Stimulated activated CD8-positive, alpha-beta memory T cell treated with anti-CD3 and anti-CD28 coated beads, Interleukin-7, amount 100 ng/mL, for 24 hours (primary cell): ENCODE measurements around the gene TSPEAR.

Source experiments
- DNase-seq: peaks from one replicate; pipeline ENCODE4 v3.0.0-alpha.2; 2020; ENCODE audit warnings: low read depth

TSPEAR gene

DNA sequence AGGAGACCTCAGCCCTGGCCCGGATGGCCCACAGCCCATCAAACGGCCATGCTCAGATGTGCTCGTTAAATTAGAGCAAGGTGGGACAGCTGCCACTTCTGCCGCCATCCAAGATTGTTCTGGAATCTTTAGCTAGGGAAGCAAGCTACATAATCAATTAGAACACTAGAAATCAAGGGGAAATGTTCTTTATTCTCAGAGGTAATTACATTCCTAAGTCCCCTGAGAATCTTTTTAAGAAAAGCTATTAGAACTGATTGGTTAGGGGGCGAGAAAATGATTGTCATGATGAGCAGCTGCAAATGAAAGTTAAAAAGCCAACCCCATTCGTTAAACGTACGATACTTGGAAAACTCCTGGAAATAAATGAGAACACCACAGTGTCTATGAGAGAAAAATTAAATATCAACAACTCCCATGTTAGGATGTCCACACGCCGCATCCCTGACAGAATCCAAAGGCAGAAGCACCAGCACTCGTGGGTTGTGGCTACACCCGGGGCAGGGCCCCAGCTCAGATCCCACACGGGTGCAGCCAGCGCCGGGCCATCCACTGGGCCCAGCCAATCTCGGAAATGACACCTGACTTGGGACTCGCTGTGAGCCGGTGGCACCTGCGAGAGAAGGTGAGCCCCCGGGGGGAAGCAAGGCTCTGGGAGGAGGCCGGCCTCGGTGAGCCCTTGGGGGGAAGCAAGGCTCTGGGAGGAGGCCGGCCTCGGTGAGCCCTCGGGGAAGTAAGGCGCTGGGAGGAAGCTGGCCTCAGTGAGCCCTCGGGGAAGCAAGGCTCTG is 209.0 kb downstream of the TSPEAR start:
- DNase-seq: no peak

DNA sequence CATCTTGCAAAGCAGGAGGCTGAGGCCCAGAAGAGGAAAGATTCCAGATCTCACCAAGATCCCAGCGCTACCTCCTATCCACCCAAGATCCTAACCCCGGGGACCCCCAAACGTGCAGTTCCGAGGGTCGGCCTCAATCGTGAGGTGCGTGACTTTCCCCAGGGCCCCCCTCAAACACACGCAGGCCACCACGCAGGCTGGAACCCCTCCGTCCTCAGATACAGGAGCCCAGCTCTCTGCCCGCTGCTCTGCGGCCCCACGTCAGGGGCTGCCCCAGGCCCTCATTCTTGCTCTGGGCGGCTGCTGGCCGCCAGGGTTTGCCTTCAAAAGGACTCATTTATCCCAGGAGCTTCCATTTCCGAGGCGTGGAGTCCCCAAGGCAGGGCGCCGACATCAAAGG is 211.3 kb downstream of the TSPEAR start:
- no peak for DNase-seq

DNA sequence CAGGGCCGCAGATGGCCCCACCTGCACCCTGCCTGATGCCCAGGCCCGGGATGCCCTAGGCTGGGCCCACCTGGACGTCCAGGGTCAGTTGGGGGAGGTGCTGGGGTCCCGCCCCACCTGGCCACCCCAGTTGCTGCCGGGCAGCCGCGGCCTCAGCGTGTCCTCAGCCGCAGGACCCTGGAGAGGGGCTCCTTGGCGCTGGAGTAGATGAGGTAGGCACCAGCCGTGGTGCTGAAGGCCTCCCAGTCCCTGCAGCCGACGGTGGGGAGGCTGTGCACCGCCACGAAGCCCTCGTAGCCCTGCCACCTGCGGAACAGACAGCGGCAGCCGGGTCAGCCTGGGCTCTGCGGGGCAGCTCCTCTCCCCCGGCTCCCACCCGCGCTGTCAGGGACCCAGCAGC is 211.7 kb downstream of the TSPEAR start:
- no peak for DNase-seq

DNA sequence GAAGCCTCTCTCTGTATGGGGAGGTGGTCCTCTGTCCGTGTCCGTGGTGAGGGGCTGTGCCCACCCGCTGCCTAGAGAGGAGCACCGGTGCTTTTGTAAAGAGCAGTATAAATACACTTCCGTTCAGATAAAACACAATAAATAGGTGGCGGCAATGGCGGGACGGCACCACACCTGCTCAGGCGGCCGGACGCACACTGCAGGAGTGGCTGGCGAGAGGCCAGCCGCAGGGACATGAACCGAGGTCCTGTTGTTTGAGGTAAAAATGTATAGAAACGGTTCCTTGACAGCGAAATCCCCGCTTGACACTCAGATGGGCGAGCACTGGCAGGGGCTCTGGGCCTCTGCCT is 212.2 kb downstream of the TSPEAR start:
- no peak for DNase-seq

DNA sequence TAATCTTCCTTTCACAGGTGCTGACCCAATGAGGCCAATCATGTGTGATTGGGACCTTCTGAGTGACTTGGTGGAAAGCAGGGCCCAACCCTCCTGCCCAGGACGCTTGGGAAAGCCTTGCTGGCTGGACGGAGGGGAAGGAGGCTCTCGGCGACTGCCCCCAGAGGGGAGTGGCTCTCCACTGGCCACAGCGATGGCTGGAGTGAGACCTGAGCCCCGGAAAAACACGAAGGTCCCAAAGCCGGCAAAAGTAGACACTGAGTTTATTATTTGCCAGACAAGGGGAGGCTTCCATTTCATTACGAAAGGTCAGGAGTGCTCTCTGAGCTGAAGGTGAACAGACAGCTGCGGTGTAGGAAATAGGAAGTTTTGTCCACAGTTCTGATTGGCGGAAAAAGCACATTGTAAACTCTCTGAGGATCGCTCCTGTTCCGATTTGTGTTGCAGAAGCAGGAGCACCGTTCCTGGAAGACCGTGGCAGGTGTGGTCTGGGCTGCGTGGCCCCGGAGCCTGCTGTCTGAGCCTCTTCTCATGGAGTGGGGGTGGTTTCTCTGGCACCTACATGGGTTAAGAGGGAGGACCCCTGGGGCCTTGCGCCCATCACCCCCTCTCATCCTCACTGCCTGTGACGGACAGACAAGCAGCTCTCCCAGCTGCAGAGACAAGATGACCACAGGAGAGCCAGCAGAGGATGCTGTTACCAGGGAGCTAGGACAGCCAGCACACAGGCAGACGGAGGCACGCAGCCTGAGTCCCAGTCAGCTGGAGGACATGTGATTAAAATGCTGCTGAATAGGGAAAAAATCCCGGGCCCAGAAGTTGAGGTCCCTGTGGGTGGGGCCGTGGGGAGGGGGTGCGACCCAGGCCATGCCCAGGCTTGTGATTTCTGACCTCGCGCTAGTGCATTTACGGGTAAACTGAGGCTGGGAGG is 212.8 kb downstream of the TSPEAR start:
- DNase-seq: no peak

DNA sequence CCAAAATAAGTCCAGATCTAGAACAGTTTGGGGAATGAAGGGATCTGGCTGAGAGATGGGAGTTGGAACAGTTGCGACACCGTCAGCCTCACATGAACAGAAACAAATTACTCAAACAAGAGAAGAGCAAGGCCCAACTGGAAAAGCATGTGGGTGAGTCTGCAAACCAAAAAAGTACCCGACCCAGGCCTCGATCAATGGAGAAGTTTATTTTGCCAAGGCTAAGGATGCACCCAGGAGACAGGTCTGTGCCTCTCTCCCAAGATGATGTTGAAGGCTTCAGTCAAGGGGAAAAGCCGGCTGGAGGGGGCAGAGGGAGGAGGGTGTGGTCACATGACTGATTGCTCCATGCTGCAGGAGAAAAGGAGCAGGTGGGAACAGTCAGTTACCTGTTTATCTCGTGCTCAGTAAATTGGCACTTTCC is 213.7 kb downstream of the TSPEAR start:
- DNase-seq: no peak

DNA sequence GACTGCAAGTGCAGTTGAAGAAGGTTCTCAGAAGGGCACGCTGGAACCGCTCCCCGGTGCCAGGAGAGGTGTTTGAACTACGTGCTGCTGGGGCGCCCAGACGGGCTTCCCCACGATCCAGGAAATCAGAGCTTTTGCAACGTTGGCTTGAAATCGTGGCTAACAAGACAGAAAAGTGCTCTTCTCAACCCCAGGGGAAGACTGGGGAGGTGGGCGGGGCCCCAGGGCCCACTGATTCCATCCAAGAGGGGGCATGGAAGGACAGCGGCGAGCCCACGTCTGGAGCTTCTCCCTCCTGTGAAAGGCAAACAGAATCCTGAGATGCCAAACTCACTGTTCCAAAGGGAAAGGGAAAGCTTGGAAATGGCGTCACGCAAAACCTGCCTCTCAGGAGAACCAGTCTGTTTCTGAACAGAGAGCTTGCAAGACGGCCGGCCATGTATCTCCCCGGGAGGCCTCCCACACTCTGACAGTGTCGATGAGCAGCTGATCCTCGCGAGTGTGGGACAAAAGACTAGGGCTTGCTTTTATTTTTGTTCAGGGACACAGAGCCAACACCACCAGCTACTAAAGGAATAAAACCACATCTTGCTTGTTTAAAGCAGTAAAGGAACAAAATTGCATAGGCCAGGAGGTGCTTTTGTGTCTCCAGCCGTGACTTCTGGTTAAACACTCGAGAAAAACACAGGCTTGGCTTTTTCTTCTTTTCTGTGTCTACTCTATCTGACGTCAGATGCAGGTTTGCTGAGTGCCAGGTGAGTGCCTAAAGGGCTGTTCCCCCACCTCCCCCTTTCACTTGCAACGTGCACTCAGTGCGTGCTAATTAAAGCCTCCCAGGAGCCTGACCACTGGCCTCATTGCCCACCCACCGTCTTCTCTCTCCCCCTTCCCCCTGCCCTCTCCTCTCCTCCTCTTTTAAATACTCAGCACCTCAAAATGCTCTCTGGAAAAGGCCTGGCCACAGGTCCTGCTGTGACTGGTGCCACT is 214.5 kb downstream of the TSPEAR start:
- DNase-seq: no peak

DNA sequence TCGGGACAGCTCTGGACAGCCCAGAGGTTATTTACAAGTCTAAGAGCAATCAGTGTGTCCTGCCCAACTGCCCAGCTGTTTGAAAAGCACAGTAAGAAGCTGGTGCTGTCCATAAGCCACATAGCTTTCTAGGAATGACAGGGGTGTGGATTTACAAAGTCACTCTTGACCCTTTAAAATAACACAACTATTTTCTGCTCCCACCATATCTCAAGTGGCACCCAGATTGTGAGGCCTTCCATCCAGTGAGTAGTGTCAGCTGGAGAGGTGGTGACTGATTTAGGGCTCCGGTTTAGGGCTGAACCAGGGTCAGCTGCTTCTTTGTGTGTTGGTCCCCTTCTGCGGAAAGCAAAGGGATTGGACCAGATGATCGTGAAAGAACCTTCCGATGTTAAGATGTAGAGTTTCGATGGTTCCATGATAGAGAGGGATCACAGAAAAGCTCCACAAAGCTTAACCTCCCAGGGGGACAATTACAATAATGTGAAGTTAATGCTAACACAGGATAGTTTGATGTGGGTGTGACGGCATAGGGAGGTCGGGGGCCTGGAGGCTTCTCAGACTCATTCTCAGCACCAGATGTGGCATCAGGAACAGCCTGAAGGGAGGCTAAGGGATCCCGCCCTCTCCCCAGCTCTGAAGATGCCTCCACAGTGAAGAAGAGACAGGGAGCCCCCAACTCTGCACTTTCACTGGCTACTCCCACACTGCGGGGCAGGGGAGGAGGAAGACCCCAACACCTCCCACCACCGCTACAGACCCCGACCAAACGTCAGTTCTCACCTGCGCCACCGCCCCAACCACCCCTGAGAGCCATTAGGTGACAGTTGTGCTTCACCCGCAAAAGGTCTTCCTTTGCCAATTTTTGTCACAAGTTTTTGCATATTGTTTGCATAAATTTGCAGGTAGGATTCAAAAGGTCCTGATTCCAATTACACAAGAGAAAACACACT is 215.5 kb downstream of the TSPEAR start:
- no peak for DNase-seq

DNA sequence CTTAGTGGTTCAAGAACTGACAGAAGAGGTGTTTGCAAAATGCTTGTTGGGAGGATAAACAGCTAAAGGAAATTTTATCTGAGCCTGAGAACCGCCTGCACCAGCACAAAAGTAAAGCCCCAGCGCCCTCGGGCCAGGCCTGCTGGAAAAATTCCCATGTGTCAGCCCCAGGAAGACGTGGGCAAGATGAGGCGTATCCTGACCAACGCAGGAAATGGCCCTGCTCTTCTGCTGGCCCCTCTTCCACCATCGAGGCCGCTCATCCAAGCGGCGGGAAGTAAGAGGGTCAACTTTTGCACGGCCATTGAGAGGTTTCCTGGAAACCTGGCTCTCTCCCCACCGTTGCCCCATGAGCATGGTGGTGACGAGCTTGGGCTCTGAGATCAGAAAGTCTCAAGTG is 216.4 kb downstream of the TSPEAR start:
- no peak for DNase-seq

DNA sequence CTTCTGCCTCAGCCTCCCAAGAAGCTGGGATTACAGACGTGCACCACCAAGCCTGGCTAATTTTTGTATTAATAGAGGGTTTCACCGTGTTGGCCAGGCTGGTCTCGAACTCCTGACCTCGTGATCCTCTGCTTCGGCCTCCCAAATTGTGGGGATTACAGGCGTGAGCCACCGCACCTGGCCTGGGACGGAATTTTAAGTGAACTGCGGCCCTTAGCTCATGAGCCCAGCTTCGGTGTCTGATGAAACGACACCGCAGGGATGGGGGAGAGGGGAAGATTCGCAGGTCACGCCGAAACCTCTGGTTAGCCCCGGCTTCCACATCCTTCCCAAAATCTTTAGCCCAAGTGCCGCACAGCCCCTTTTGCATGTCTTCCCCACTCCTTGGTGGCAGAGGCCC is 217.0 kb downstream of the TSPEAR start:
- no peak for DNase-seq

DNA sequence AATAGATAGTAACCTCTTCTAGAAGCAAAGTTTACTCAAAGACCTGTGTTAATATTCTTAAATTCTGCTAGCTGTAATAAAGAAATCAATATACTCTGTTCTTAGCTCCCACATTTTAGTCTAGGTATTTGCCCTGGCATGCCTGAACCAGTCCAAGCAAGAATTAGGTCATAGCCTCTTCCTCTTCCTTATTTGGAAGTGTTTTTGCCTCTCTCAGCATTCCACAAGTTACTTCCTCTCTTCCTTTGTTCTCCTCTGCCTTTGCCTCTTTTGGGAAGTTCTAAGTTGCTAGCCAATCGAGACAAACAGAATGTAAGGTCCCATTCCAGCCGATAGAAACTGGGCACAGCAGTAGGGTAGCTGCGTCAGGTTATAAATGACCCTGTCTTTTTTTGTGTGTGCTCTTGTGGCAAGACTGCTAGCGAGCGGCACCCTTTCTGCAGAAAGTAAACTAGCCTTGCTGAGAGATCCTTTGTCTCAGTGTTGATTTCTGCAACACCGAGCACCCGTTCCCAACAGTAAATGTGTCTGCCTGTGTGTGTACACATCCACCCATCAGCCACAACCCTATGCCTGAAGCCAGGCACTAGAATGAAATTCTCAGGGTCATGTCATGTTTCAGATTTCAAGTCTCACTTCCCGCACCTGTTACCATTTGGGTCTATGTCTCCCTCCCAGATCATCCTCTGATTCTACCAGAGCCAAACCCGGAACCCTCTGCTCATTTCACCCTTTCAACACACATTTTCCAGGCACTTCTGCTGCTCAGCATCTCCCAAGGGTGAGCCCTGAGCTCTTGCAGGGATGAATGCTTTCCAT is 218.6 kb downstream of the TSPEAR start:
- no peak for DNase-seq

DNA sequence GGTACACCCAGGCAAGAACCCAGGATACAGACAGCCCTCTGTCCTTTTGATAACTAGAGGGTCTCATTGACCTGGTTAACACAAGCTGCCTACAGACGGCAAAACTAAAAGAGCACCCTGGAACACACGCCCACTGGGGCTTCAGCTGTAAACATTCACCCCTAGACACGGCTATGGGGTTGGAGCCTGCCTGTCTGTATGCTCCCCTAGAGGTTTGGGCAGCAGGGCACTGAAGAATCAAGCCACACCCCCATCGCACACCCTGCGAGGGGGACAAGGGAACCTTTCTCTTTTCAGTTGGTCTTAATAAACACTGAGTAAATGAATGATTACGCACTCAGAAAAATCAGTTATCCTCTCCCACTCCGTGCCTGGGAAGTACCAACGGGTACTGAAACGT is 220.6 kb downstream of the TSPEAR start:
- DNase-seq: no peak

DNA sequence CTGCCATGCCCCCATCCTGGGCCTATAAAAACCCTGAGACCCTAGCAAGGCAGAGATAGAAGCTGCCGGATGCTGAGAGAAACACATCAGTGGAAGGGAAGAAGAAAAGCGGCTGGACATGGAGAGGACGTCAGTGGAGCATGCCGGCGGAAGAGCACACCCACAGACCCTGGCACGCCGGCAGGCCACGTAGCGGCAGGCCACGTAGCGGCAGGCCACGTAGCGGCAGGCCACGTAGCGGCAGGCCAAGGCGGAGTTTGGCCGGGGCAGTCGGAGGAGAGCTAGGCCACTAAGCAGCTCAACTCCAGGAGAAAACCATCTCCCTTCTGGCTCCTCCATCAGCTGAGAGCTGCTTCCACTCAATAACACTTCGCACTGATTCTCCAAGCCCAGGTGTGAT is 221.0 kb downstream of the TSPEAR start:
- no peak for DNase-seq

DNA sequence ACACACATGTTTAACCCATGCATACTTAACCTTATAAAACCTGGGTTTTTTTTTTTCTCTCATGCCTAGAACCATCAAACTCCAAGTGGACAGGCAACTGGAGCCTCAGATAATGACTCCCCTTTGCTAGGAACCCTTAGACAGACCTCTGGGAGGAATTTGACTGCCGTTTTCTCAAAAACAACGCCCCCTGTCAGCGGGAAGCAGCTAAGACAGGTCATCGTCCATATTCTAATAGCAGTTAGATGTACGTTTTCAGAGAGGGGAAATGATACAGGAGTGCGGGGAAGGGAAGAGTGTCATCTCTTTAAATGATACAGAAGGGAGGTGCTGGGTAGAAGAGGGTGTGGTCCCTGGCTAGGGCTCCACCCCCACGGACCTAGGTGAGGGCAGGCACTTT is 221.4 kb downstream of the TSPEAR start:
- no peak for DNase-seq

DNA sequence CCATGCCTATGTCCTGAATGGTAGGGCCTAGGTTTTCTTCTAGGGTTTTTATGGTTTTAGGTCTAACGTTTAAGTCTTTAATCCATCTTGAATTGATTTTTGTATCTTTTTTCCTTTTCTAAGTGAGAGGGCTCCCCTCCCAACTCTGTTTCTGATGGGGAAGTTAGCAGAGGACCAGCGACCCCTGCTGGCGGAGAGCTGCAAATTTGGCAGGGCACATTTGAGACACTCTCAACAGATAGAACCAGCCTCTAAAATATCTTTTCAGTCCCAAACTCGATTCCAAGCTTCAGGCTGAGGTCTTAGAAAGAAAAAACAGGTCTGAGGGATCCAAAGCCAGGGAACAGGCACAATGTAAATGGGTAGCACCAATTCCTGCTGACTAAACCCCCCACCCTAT is 223.5 kb downstream of the TSPEAR start:
- peak; percentile 27 for DNase-seq

DNA sequence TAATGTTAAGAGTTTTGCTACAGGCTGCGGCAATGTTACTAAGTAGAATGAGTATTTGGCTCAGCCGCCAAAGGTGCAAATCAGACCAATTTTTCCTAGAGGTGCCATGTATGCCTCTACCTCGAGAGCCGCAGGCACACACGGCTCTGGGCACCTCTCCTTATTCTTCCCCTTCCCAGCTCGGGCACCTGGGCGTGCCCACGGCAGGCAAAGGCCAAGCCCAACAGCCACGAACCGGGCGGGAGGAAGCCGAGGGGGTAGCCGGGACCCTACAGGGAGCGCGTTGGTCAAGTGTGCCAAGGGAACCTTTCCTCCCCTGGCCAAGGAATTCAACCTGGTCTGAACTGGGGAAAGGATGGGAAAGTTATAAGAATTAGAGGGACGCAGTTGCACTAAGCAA is 225.1 kb downstream of the TSPEAR start:
- DNase-seq: no peak

DNA sequence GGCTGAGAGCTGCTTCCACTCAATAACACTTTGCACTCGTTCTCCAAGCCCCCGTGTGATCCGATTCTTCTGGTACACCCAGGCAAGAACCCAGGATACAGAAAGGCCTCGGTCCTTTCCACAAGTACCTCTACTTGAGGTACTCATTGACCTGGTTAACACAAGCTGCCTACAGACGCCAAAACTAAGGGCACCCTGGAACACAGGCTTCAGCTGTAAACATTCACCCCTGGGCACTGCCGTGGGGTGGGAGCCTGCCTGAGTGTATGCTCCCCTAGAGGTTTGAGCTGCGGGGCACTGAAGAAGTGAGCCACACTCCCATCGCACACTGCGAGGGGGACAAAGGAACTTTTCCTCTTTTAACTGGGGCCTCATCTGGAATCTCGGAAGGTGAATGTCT is 225.6 kb downstream of the TSPEAR start:
- no peak for DNase-seq

DNA sequence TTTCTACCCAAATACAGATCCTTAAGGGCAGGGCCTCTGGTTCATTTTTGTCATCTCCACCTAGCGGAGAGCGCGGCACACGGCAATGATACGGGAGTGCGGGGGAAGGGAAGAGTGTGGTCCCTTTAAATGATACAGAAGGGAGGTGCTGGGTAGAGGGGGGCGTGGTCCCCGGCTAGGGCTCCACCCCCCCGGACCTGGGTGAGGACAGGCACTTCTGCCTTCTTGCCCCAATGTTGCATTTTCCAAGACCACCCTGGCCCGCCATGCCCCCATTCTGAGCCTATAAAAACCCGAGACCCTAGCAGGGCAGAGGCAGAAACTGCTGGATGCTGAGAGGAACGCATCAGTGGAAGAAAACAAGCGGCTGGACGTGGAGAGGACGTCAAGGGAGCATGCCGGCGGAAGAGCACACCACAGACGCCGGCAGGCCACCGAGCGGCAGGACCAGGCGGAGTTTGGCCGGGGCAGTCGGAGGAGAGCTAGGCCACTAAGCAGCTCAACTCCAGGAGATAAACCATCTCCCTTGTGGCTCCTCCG is 226.0 kb downstream of the TSPEAR start:
- DNase-seq: peak; percentile 23

DNA sequence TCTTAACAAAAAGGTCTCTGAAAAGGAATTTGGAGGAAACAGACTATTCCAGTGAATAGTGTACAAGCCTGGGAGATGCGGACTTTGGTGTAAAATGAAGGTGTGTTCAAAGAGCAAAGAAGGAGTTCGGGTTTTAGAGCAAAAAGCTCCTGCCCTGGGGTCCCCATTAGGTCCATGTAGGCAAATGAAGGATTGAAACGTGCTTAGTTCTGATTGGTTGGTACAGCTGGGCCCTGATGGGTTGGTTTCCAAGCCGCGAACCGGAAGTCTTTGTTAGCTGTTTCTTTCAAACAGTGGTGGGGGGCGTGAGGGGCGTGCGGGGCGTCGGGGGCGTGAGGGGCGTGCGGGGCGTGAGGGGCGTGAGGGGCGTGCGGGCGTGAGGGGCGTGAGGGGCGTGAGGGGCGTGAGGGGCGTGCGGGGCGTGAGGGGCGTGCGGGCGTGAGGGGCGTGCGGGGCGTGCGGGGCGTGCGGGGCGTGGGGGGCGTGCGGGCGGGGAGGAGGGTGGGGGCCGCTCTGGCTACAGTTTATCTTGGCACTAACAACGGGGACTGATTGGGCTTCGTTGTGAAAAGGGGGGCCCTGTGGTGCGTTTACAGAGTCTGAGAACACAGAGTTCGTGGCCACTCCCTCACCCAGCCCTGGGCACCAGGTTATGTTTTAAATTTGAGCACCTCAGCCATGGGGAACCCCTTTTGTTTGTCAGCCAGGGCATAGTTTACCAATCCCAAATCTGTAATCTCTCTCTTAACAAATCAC is 226.7 kb downstream of the TSPEAR start:
- DNase-seq: no peak
